Natural killer cell (primary cell): ENCODE results near the gene PRPF40A. TPM values are rescaled to one million over a fixed set of nuclear protein-coding genes. Genes with fewer than 3 reads are reported as not detected.

ENCODE experiments used
- ATAC-seq, 3 donors: fragments of 150-1000 bp in 2 of 3; fragments of 200-7000 bp in 1 of 3; cut with Tn5 transposase; 1 replicate in 1 of 3; 2 replicates in 2 of 3; pipeline ENCODE4 v1.10.0; 2021; ENCODE audit warnings: mild to moderate bottlenecking in 2 of 3, moderate library complexity in 2 of 3
- DNase-seq, 2 donors: peaks; one replicate each; pipeline versions ENCODE4 v3.0.0 to v3.0.0-alpha.2; 2013 to 2021; ENCODE audit warnings: mixed read lengths in 1 of 2
- H3K27ac ChIP-seq: one replicate; pipeline ENCODE4 v1.5.1; 2013; ENCODE audit warnings: mild to moderate bottlenecking, low read length
- H3K27me3 ChIP-seq: one replicate; pipeline ENCODE4 v1.6.1; 2013; ENCODE audit warnings: low read length; ENCODE audit not compliant: control insufficient read depth, insufficient read depth
- H3K36me3 ChIP-seq: one replicate; pipeline ENCODE4 v1.6.1; 2013; ENCODE audit warnings: low read length; ENCODE audit not compliant: control insufficient read depth, insufficient read depth
- H3K4me1 ChIP-seq: one replicate; pipeline ENCODE4 v1.6.1; 2013; ENCODE audit warnings: low read length; ENCODE audit not compliant: control insufficient read depth, insufficient read depth
- H3K4me3 ChIP-seq: one replicate; pipeline ENCODE4 v1.5.1; 2013; ENCODE audit warnings: low read length
- H3K9me3 ChIP-seq: one replicate; pipeline ENCODE4 v1.6.1; 2013; ENCODE audit warnings: low read length; ENCODE audit not compliant: control insufficient read depth, insufficient read depth
- H3K27ac Mint-ChIP-seq, 2 donors: one replicate each; pipeline ENCODE4 v1.8.0; 2022; ENCODE audit warnings: mild to moderate bottlenecking in 2 of 2, mixed read lengths in 2 of 2, moderate library complexity in 1 of 2
- H3K27me3 Mint-ChIP-seq, 2 donors: one replicate each; pipeline ENCODE4 v1.8.0; 2022; ENCODE audit warnings: low read depth in 2 of 2, mixed read lengths in 2 of 2
- H3K36me3 Mint-ChIP-seq: one replicate; pipeline ENCODE4 v1.8.0; 2022; ENCODE audit warnings: mixed read lengths
- H3K4me1 Mint-ChIP-seq, 2 donors: one replicate each; pipeline ENCODE4 v1.8.0; 2022; ENCODE audit warnings: mixed read lengths in 2 of 2
- H3K4me3 Mint-ChIP-seq: one replicate; pipeline ENCODE4 v1.8.0; 2022; ENCODE audit warnings: mild to moderate bottlenecking, moderate library complexity, mixed read lengths
- H3K9me3 Mint-ChIP-seq, 2 donors: one replicate each; pipeline ENCODE4 v1.8.0; 2022; ENCODE audit warnings: mixed read lengths in 2 of 2
- WGBS: methylation state at CpG from one replicate; pipeline ENCODE4 v1.1.7; 2013; ENCODE audit warnings: missing lambda C conversion rate; ENCODE audit not compliant: insufficient coverage; 5-methylcytosine and 5-hydroxymethylcytosine counted together
- intact Hi-C: fragments of 100-400 bp; cut with micrococcal nuclease; formaldehyde crosslinking; loops from one replicate; pipeline ENCODE4 v1.14.2; 2022
- total RNA-seq, 4 donors: library from RNA; stranded (reverse); fragments of 120-200 nt in 1 of 4; gene quantifications; one replicate each; pipeline versions ENCODE4 v1.2.3 to v1.2.4, GENCODE V29; 2013 to 2022
- TF ChIP-seq, protein P1 (sequence below): fragments of 200-600 bp; IDR thresholded peaks from one replicate; pipeline ENCODE4 v1.8.0; 2022; ENCODE audit warnings: antibody characterized with exemption

PRPF40A gene
- total RNA-seq, 3 donors from 2014 or later (not counting 1 experiment from before 2014, with no cell fraction given): 120 to 137 (median 130) TPM

DNA sequence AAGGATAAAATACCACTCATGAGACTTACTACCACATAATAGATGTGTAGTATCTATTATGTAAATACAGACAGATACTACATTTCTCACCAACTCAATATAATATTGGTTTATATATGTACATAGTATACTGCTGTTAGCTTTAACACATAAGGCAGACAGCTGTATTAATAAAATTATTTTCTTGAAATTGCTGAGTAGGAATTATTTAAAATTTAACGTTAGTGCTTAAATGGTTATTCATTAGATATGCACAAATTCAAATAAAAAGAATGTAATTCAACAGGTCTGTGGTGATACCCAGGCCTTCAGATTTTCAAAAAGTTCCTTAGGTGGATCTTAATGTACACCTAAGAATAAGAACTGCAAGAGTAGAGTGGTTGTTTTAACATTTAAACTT is 59.0 kb downstream of the PRPF40A start:
- H3K9me3 ChIP-seq: no peaks in the 10 kb centered on the region
- no CpG with 5 or more reads among the region's 1 CpG for WGBS
- H3K4me3 ChIP-seq: no peak overlapping the region
- no peak overlapping the region for H3K27ac ChIP-seq
- no peak overlapping the region for H3K4me3 Mint-ChIP-seq
- no peak overlapping the region for H3K27ac Mint-ChIP-seq
- no peaks in the 10 kb centered on the region for H3K27me3 Mint-ChIP-seq
- intact Hi-C loops: no loop called here
- H3K27me3 ChIP-seq: no peaks in the 10 kb centered on the region
- peaks cover 22% of the 10 kb centered on the region for H3K36me3 Mint-ChIP-seq
- H3K4me1 Mint-ChIP-seq: no peaks in the 10 kb centered on the region
- DNase-seq: no peak
- TF ChIP-seq, protein P1, sequence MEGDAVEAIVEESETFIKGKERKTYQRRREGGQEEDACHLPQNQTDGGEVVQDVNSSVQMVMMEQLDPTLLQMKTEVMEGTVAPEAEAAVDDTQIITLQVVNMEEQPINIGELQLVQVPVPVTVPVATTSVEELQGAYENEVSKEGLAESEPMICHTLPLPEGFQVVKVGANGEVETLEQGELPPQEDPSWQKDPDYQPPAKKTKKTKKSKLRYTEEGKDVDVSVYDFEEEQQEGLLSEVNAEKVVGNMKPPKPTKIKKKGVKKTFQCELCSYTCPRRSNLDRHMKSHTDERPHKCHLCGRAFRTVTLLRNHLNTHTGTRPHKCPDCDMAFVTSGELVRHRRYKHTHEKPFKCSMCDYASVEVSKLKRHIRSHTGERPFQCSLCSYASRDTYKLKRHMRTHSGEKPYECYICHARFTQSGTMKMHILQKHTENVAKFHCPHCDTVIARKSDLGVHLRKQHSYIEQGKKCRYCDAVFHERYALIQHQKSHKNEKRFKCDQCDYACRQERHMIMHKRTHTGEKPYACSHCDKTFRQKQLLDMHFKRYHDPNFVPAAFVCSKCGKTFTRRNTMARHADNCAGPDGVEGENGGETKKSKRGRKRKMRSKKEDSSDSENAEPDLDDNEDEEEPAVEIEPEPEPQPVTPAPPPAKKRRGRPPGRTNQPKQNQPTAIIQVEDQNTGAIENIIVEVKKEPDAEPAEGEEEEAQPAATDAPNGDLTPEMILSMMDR: no peak
- no peak for ATAC-seq
- peaks cover 85% of the 10 kb centered on the region for H3K36me3 ChIP-seq
- no peaks in the 10 kb centered on the region for H3K9me3 Mint-ChIP-seq
- no peaks in the 10 kb centered on the region for H3K4me1 ChIP-seq

DNA sequence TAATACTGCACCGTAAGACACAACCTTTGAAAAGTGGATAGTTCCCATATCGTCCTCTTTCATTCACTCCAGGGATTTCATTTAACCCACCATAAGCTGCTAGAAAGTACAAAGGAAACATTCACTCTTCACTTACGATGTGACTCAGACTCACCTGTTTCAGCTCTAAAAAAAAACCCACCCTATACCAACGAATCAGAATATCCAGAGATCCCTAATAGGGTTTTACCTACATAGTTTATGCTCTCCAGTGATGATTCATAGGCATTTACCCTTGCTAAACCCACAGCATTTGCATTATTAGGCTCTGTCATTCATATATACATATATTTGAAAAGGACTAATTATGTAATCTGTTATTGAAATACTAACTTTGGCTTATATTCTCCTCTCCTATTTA is 60.2 kb downstream of the PRPF40A start:
- Mint-ChIP-seq H3K4me3 (no peak overlapping the region), H3K36me3 (peaks cover 22% of the 10 kb centered on the region), H3K27me3 (no peaks in the 10 kb centered on the region), H3K4me1 (no peaks in the 10 kb centered on the region), H3K27ac (no peak overlapping the region), H3K9me3 (no peaks in the 10 kb centered on the region)
- Histone ChIP-seq H3K9me3 (no peaks in the 10 kb centered on the region), H3K36me3 (peaks cover 74% of the 10 kb centered on the region), H3K27me3 (no peaks in the 10 kb centered on the region), H3K4me1 (no peaks in the 10 kb centered on the region), H3K27ac (no peak overlapping the region), H3K4me3 (no peak overlapping the region)
- intact Hi-C loops: no loop called here
- 76% methylated on average over 4 of the region's 4 CpGs for WGBS
- ATAC-seq: no peak
- TF ChIP-seq, protein P1: no peak
- DNase-seq: no peak

DNA sequence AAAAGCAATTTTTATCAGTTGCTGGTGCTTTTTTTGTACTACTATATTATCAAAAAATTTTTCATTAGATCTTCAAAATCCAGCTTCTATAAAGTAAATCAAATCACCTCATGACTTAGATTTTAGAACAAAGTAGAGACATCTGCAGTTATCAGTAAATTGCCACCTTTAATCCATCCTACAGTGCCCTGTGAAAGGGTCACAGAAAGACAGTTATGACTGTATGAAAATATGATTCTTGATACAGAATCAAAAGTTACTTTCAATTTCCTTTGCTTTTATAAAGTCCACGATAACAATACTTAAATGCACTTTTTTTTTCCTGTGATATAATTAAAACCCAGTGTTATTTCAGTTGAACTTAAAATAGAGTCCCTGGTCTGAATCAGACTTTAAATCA is 61.4 kb downstream of the PRPF40A start:
- intact Hi-C loops: no loop called here
- peaks cover 22% of the 10 kb centered on the region for H3K36me3 Mint-ChIP-seq

DNA sequence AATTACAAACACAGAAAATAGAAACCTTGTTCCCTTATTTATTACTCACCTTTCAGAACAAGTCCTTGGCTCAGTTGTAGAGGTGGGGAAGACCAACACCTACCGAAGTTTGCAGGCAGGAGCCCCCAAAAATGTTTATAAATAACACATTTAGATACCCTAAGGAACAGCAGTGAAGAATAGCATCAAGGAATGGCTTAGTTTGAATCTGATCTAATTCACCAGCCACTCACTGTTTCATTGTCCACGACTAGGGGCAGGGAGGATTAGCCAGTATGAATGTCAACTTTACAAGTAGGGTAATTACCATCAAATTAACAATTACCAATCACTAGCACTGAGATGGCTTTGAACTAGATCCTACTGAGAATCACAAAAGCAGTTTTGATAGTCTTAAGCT is 65.4 kb downstream of the PRPF40A start:
- no peaks in the 10 kb centered on the region for H3K27me3 ChIP-seq
- TF ChIP-seq, protein P1: no peak
- H3K27ac Mint-ChIP-seq: no peak overlapping the region
- DNase-seq (no peak), ATAC-seq (no peak)
- H3K36me3 ChIP-seq: peaks cover 35% of the 10 kb centered on the region
- intact Hi-C loops: no loop called here
- H3K4me1 Mint-ChIP-seq: no peaks in the 10 kb centered on the region
- peaks cover 8% of the 10 kb centered on the region for H3K36me3 Mint-ChIP-seq
- H3K4me3 ChIP-seq: no peak overlapping the region
- no peaks in the 10 kb centered on the region for H3K9me3 Mint-ChIP-seq
- H3K27me3 Mint-ChIP-seq: no peaks in the 10 kb centered on the region
- no CpG with 5 or more reads among the region's 2 CpGs for WGBS
- no peaks in the 10 kb centered on the region for H3K4me1 ChIP-seq
- no peak overlapping the region for H3K4me3 Mint-ChIP-seq
- no peak overlapping the region for H3K27ac ChIP-seq
- H3K9me3 ChIP-seq: no peaks in the 10 kb centered on the region

More for the DNA sequence above, 61.4 kb downstream of the PRPF40A start:
- H3K4me3 Mint-ChIP-seq: no peak overlapping the region
- ATAC-seq (no peak), DNase-seq (no peak)
- no peaks in the 10 kb centered on the region for H3K4me1 Mint-ChIP-seq
- Histone ChIP-seq H3K9me3 (no peaks in the 10 kb centered on the region), H3K4me3 (no peak overlapping the region), H3K27ac (no peak overlapping the region), H3K36me3 (peaks cover 65% of the 10 kb centered on the region), H3K27me3 (no peaks in the 10 kb centered on the region), H3K4me1 (no peaks in the 10 kb centered on the region)
- H3K9me3 Mint-ChIP-seq: no peaks in the 10 kb centered on the region
- H3K27me3 Mint-ChIP-seq: no peaks in the 10 kb centered on the region
- TF ChIP-seq, protein P1: no peak
- WGBS: no CpG with 5 or more reads among the region's 1 CpG
- peak overlapping the region in 1 of 2 donors; percentile 46 for H3K27ac Mint-ChIP-seq
